ENCODE data around the gene RIMS4.
A peak's percentile ranks its signal among the peaks of the same experiment; 100 is the strongest.

RIMS4 gene

DNA sequence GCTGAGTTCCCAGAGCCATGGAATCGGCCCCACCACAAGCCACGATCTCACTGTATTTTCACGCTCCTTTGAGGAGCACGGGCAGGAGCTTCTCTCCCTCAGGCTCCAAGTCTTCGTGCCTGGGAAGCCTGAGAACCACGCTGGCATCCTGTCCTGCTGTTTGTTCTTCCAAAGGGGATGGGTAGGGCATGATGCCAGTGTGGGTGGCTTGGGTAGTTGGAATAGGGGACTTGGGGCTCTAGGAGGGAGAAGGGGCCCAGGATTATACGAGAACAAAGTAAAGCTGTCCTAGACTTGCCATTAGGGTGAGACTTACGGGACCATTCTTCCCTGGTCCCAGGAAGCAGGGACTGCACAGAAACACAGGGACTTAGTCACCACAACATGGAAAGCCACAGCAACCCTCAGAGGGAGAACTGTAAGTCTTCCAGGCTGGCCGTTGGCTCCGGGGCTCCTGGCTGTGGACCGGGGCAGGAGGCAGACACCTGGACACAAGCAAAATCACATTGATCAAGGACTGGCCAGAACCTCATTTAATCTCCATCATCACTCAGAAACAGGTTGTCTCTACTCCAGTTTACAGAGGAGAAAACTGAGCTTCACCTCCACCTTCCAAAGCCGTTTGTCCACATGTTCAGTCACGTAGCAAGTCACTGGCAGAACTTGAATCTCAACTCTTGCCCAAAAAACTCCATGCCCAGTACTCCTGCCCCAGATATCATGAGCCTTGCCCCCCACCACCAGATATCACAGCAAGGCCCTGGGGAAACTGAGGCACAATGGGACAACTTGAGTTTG lies 93.8 kb downstream of the RIMS4 start:
- DNase-seq = no peak

GRCh38 chr20:44715499-44716308 lies 94.6 kb downstream of the RIMS4 start:
- no peak for DNase-seq

DNA sequence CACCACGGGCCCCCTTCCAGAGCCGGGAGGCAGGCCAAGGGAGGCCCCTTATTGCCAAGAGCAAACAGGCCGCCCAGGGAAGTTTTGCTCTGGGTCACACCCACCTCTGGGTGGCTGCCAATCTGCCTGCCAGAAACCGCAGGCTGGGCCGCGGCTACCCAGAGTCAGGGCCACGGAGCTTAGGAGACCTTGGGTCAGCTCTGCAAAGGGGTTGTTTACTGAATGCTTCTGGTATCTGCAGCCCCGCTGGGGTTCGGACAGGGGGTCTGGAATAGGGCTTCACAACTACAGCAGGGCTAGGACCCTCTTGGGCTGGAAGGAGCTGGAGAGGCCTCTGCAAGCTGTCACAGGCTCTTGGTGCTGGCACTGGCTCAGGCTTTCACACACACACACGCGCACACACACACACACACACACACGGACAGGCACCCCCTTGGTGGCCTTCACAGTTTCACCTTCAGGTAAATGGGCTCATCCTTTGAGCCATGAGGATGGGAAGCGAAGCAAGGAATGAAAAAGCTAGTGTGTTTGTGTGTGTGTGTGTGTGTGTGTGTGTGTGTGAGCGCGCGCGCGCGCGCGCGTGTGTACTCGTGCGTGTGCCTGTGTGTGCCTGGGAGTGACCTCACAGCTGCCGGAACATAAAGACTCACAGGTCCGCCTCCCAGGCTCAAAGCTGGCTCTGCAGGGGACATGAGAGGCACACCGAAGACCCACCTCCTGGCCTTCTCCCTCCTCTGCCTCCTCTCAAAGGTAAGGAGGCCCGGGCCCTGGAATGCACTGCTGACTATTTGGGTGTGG lies 95.4 kb downstream of the RIMS4 start, which contains the start of gene CCN5:
Gene CCN5, plus strand, starts transcription at position 669 of the 798 bp plus-strand sequence. Its CDS starts 22 bp downstream, at position 691.
- peak; percentile 82 for DNase-seq

DNA sequence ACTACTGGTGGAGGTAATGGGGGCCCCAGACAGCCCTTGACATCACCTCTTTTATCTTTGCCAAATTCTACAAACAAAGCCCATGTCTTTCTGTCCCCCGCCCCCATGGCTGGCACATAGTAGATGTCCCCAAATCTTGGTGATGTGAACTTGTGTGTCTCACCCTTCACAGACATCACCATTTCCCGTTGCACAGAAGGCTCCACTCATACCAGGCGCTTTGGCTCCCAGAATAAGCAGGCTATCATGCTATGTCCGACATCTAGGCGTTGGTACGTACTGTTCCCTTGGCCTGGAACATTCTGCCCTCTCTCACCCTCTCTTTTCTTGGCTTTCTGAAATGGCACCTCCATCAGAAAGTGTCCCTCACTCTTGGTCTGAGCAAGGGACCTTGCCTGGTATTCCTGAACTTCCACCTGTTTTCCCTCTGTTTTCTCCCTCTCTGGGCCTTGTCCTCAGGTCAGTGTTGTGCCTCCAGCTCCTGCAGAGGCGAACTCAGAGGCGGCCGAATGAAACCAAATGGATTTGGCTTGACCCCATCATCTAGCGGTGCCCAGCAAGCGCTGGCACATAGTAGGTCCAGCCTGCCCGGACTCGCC lies 96.1 kb downstream of the RIMS4 start:
- DNase-seq = no peak

DNA sequence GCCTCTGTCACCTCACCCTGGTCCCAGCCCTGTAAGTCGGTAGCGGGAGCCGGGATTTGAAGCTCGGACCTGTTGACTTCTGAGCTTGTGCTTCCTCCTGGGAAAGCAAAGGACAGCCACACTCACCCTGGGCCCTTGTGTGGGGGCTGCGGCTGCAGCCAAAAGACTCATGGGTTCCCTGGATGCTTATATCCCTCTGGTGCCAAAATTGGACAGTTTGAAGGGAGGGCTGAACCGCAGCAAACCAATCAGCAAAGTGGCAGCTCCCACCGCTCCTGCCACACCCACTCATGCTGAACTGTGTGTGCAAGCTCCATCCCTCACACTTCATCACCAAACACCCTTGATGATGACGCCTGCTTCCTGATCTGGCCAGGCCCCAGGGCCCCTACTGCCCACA lies 99.1 kb downstream of the RIMS4 start:
- no peak for DNase-seq

- no peak for DNase-seq
Observed at GRCh38 chr20:44709797-44710196, 100.5 kb downstream of the RIMS4 start.

GRCh38 chr20:44709380-44709779 lies 101.0 kb downstream of the RIMS4 start:
- no peak for DNase-seq

DNA sequence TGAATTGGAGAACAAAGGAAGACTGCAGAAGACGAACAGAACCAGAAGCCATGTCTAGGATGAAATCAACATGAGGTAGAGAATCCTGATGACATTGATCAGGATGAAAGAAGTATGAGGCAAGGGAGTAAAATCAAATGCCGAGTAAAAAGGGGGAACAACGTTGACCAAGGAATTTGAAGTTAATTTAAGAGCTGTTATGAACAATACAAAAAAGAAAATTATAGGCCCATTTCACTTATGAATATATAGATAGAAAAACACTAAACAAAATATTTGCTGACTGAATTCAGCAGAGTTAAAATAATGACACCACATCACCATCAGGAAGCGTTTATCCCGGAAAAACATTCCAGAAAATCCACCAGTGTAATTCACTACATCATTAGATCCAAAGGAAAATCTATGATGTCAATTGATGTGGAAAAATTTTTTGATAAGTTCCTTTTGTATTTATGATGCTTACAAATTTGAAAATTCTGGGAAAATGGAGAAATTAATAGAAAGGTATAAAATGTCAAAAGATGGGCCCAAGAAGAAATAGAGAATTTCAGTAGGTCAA lies 103.2 kb downstream of the RIMS4 start:
- DNase-seq = no peak

DNA sequence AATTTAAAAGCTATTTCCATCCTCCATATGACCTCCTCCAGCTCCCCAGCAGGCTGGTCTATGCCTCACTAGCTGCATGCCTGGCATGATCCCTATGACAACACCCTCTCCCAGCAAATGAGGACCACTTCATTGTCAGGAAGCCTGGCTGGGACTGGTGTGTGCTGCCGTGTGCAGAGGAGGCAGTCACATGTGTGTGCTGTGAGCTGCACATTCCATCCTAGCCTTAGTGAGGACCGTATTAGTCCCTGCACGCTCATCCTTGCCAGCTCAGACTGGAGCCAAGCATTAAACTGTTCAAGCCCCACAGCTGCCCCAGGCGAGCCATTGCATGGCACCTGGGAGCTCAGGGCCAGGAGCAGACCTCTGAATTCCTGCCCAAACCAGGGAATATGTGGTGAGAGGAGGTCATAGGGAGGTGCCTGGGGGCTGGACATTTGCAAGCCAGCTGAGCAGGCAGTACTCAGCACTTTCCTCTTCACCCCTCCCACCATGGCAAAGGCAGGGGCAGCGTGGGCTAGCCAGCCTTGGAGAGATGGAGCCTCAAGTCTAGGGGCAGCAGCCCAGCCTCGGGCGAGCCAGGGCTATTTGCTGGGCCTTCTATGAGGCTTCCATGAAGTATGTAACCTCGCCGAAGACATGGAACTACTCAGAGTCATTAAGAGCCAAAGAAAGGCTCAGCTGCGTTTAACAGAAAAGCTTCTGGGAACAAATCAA lies 103.9 kb downstream of the RIMS4 start:
- peak; percentile 24 for DNase-seq

DNA sequence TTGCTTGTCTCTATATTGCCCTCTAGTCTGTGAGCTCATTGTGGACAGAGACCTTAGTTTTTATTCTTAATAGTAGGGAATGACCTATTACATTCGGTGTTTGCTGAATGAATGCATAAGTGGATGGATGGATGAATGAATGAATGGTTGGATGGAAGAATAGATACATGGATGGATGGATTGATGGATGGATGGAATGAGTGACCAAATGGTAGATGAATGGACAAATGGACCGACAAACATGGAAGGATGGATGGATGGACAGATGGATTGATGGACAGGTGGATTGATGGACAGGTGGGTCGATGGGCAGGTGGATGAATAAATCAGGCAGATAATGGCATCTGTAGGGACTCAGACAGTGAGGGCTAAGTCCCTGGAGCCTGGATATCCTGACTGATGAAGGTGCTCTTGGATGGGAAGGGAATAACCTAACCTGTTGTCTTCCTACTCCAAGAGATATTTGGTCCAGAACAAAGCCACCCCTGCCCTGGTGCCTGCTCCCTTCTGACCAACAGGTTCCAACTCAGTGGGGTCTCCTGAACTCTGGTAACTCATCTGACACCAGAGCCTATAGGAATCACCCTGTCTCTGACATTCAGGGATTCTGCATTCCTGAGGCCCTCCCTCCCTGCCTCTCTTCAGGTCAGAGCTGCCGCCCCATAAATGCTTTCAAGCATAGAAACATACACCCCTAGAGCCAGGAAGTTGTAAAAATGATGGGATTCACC lies 104.8 kb downstream of the RIMS4 start:
- DNase-seq = no peak

GRCh38 chr20:44704551-44704971 lies 105.8 kb downstream of the RIMS4 start:
- DNase-seq = no peak

DNA sequence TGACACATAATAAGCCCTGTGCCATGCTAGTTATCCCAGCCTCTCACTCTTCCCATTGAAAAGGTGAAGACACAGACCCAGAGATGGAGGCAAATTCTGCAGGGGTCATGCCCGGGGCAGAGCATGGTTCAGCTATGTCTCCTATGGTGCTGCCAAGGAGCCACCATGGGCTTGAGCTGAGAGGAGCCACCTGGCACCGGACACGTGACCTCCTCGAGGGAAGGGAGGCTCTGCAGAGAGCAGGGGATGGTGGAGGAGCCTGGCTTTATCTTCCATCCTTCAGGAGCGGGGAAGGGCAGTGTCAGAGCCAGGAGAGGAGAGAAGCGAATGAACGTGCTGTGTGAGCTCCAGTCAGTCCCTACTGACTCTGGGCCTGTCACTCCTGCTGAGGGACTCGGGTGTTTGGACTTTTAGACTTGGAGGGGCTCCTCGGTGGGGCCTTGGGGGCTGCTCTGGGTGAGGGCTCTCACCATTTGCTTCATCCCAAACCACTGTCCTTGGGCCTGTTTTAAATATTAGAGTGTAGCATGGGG lies 106.3 kb downstream of the RIMS4 start:
- DNase-seq = no peak

DNA sequence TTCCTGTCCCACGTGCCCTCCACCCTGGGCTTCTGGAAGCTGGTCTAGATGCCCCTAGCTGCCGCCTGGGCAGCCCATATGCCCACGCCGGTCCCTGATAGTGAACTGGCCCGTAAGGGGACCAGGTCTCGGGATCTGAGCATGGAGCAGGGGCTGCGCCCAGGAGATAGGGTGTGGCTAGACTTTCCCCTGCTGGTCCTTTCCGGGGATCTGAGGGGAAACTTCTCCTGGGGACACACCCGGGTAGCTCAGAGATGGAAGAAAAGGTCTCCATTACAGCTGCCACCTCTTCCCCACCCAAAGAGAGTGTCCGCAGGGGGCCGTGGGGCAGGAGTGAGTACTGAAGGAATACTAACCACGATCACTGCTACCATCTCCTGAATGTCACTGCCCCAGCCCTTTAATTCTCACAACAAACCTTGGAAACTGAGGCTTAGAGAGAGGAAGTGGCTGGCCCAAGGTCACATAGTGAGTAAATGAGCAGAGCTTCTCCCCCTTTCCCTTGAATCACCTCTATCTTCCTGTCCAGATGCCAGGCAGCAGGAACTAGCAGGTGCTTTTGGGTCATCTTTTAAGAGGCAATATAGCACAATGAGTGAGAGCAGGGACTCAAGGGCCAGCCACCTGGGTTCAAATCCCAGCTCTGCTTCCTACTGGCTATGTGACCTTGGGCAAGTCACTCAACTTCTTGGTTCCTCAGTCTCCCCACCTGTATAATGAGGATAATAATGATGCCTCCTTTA lies 107.0 kb downstream of the RIMS4 start:
- no peak for DNase-seq

DNA sequence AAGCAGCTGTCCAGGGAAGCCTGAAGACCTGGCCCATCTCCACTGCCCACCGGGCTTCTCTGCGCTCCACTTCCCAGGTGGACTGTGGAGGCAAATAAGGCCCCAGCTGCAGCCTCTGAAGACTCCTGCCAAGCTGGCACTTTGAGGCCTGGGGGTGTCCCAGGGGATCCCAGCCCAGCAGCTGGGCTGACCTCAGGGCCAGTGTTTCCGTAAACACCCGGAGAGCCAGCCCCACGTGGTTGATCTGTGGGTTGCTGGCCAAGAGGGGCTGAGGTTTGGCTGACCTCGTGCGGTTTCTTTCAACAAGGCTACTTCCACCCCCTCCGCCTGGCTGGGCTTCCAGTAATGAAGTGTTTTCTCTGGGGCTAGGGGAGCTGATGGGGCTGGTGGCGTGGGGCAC lies 107.6 kb downstream of the RIMS4 start:
- DNase-seq = peak; percentile 22

DNA sequence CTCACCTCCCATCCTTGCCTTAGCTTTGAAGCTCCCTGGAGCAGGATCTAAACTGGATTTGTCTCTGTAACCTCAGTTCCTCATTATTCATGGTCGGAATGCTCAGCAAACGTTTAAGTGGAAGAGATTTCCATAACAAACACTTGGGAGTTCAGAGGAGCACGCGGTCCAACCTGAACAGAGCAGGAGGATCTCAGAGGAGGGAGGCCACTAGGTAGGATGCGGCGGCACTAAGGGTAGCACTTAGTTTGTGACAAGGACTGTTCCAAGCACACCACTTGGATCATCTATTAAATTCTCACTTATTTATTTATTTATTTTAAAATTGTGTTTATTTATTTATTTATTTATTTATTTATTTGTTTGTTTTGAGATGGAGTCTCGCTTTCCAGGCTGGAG lies 108.5 kb downstream of the RIMS4 start:
- DNase-seq = no peak
